OCI-LY3 (cell line): ENCODE data around the gene STK35.

Source experiments
- EZH2phosphoT487 ChIP-seq: fragments of 200-600 bp; shearing (Covaris generic); IDR thresholded peaks from 2 replicates; pipeline ENCODE4 v1.6.1; 2018; ENCODE audit warnings: antibody characterized with exemption, mixed run types, low read depth
- TF ChIP-seq, protein P1 (sequence below): fragments of 200-600, 300-600 bp; sonication (generic); IDR thresholded peaks from 2 replicates; pipeline ENCODE4 v1.5.1; 2014; ENCODE audit warnings: antibody characterized with exemption, low read length, low read depth

DNA sequence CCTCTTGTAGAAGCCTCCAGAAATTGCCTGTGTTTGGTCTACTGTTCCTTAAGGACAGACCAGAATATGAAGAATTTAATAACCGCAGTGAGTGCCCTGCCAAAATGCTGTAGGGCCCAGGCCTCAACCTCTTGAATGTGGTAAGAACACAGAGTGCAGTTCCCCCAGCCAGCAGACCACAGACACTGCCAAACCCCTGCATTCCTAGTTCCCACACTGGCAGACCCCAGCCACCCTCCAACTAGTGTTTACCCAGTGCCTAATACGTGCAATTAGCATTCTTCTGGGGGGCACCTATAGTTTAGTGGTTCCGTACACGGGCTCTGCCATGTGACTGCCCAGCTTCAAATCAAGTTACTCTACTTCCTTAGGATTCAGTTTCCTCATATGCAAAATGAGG is 51.7 kb downstream of the STK35 start:
- TF ChIP-seq, protein P1, sequence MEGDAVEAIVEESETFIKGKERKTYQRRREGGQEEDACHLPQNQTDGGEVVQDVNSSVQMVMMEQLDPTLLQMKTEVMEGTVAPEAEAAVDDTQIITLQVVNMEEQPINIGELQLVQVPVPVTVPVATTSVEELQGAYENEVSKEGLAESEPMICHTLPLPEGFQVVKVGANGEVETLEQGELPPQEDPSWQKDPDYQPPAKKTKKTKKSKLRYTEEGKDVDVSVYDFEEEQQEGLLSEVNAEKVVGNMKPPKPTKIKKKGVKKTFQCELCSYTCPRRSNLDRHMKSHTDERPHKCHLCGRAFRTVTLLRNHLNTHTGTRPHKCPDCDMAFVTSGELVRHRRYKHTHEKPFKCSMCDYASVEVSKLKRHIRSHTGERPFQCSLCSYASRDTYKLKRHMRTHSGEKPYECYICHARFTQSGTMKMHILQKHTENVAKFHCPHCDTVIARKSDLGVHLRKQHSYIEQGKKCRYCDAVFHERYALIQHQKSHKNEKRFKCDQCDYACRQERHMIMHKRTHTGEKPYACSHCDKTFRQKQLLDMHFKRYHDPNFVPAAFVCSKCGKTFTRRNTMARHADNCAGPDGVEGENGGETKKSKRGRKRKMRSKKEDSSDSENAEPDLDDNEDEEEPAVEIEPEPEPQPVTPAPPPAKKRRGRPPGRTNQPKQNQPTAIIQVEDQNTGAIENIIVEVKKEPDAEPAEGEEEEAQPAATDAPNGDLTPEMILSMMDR = no peak
- TF ChIP-seq EZH2phosphoT487 = no peak
